HCT116 (cell line): ENCODE measurements around the gene FGF18. TPM values are rescaled to one million over a fixed set of nuclear protein-coding genes. Genes with fewer than 3 reads are reported as not detected.
A peak's percentile ranks its signal among the peaks of the same experiment; 100 is the strongest.

Experiments
- ATAC-seq: fragments of 200-7000 bp; cut with Tn5 transposase; 2 replicates; pipeline ENCODE4 v1.9.1; 2020; ENCODE audit warnings: mild to moderate bottlenecking, moderate library complexity
- BruUV-seq: library from RNA; stranded (reverse); fragments of 400-500 nt; replicated peaks from 2 replicates; lab custom pipeline; 2021; lab: Mats Ljungman, UMichigan
- CTCF ChIA-PET: fragments of 300-600 bp; sonication (Branson Sonifier 250); formaldehyde crosslinking; loops from one replicate; lab custom pipeline; 2021; ENCODE audit warnings: antibody characterized with exemption; lab: Charles Lee
- POLR2A ChIA-PET: fragments of 300-600, 350-600 bp; sonication (Branson Sonifier 250); formaldehyde crosslinking; loops from one replicate; lab custom pipeline; 2021; ENCODE audit warnings: antibody characterized with exemption; lab: Charles Lee
- RAD21 ChIA-PET, 2 experiments: fragments of 300-600 bp; sonication (Branson Sonifier 250); formaldehyde crosslinking; loops; one replicate each; lab custom pipeline; 2023; ENCODE audit warnings: low total read pairs in 2 of 2; ENCODE audit not compliant: uncharacterized antibody in 2 of 2, unreplicated experiment in 2 of 2, low non-redundant PET in 1 of 2; lab: Charles Lee
- DNase-seq: peaks from one replicate; pipeline ENCODE4 v3.0.0-alpha.2; 2010; ENCODE audit warnings: low read depth, low spot score
- H2AFZ ChIP-seq: fragments of 200-600 bp; shearing (Covaris generic), sonication (generic); 2 replicates; pipeline ENCODE4 v1.6.1; 2017; ENCODE audit warnings: low read depth, mixed run types, mixed read lengths, antibody characterized with exemption, low read length; ENCODE audit not compliant: poor library complexity, severe bottlenecking
- H3K27ac ChIP-seq: 2 replicates; pipeline ENCODE4 v1.5.1; 2012; ENCODE audit warnings: low read depth, low read length
- H3K27me3 ChIP-seq: fragments of 200-600 bp; sonication (generic); 2 replicates; pipeline ENCODE4 v1.6.1; 2016; ENCODE audit warnings: mixed run types, low read length, mixed read lengths; ENCODE audit not compliant: insufficient read depth
- H3K36me3 ChIP-seq, 2 experiments: fragments of 200-500 bp in 1 of 2; fragments of 200-600 bp in 1 of 2; sonication (Bioruptor generic) in 1 of 2; sonication (generic) in 1 of 2; 2 replicates each; pipeline versions ENCODE4 v1.5.1 to v1.6.1; 2014 to 2016; ENCODE audit warnings: low read length in 2 of 2, inconsistent platforms in 1 of 2, mixed read lengths in 1 of 2, mixed run types in 1 of 2; ENCODE audit not compliant: insufficient read depth in 2 of 2, control insufficient read depth in 1 of 2
- H3K4me1 ChIP-seq, 2 experiments: fragments of 200-600 bp in 1 of 2; sonication (generic) in 1 of 2; 2 replicates each; pipeline versions ENCODE4 v1.5.1 to v1.6.1; 2012 to 2017; ENCODE audit warnings: low read length in 2 of 2, inconsistent platforms in 1 of 2, mild to moderate bottlenecking in 1 of 2, mixed read lengths in 1 of 2, mixed run types in 1 of 2, moderate library complexity in 1 of 2; ENCODE audit not compliant: insufficient read depth in 2 of 2, control insufficient read depth in 1 of 2
- H3K4me2 ChIP-seq: fragments of 200-600 bp; sonication (generic); 2 replicates; pipeline ENCODE4 v1.6.1; 2017; ENCODE audit warnings: mixed run types, low read length, mixed read lengths
- H3K4me3 ChIP-seq, 2 experiments: fragments of 200-600 bp in 1 of 2; sonication (generic) in 1 of 2; replicated peaks in 1 of 2; 2 replicates each; pipeline ENCODE4 v1.5.1; 2011 to 2016; ENCODE audit warnings: low read length in 2 of 2, control low read depth in 1 of 2, low read depth in 1 of 2, mild to moderate bottlenecking in 1 of 2, mixed read lengths in 1 of 2, mixed run types in 1 of 2
- H3K79me2 ChIP-seq: fragments of 200-600 bp; sonication (generic); 2 replicates; pipeline ENCODE4 v1.6.1; 2017; ENCODE audit warnings: mild to moderate bottlenecking, mixed run types, low read length, moderate library complexity, mixed read lengths; ENCODE audit not compliant: insufficient read depth
- H3K9ac ChIP-seq: fragments of 200-600 bp; sonication (generic); 2 replicates; pipeline ENCODE4 v1.6.1; 2016; ENCODE audit warnings: low read length, mixed read lengths
- H3K9me2 ChIP-seq: fragments of 200-600 bp; sonication (generic), shearing (Covaris generic); 2 replicates; pipeline ENCODE4 v1.6.1; 2017; ENCODE audit warnings: mixed run types, mild to moderate bottlenecking, moderate library complexity; ENCODE audit not compliant: insufficient read depth
- H3K9me3 ChIP-seq, 2 experiments: fragments of 200-500 bp in 1 of 2; fragments of 200-600 bp in 1 of 2; sonication (Bioruptor generic) in 1 of 2; sonication (generic) in 1 of 2; 2 replicates each; pipeline ENCODE4 v1.6.1; 2014 to 2017; ENCODE audit warnings: low read length in 2 of 2, mixed read lengths in 2 of 2, inconsistent platforms in 1 of 2, low read depth in 1 of 2, mild to moderate bottlenecking in 1 of 2, mixed run types in 1 of 2, moderate library complexity in 1 of 2; ENCODE audit not compliant: control insufficient read depth in 1 of 2, insufficient read depth in 1 of 2
- H4K20me1 ChIP-seq: fragments of 200-600 bp; sonication (generic), shearing (Covaris generic); 2 replicates; pipeline ENCODE4 v1.6.1; 2017; ENCODE audit warnings: mixed run types, mild to moderate bottlenecking, moderate library complexity; ENCODE audit not compliant: insufficient read depth
- CBX3 ChIP-seq: IDR thresholded peaks from 2 replicates; pipeline ENCODE4 v1.6.1; 2012; ENCODE audit warnings: low read depth
- CEBPB ChIP-seq: IDR thresholded peaks from 2 replicates; pipeline ENCODE4 v1.6.1; 2012; ENCODE audit warnings: low read depth
- CTCF ChIP-seq, 3 experiments: fragments of 200-600 bp in 1 of 3; sonication (generic) in 1 of 3; IDR thresholded peaks in 2 of 3; conservative IDR thresholded peaks in 1 of 3; 2 replicates each; pipeline ENCODE4 v1.5.1; 2012 to 2017; ENCODE audit warnings: low read depth in 2 of 3, low read length in 2 of 3, antibody characterized with exemption in 1 of 3, borderline replicate concordance in 1 of 3, control low read depth in 1 of 3, mild to moderate bottlenecking in 1 of 3, mixed read lengths in 1 of 3, mixed run types in 1 of 3, moderate library complexity in 1 of 3; ENCODE audit not compliant: insufficient read depth in 1 of 3
- EGR1 ChIP-seq: IDR thresholded peaks from 2 replicates; pipeline ENCODE4 v1.6.1; 2012; ENCODE audit warnings: low read depth
- EZH2 ChIP-seq: fragments of 200-600 bp; sonication (generic); IDR thresholded peaks from 2 replicates; pipeline ENCODE4 v1.6.1; 2017; ENCODE audit warnings: antibody characterized with exemption, mixed run types
- JUND ChIP-seq: IDR thresholded peaks from 2 replicates; pipeline ENCODE4 v1.6.1; 2012
- RAD21 ChIP-seq: IDR thresholded peaks from 2 replicates; pipeline ENCODE4 v1.6.1; 2012; ENCODE audit warnings: low read depth, mild to moderate bottlenecking
- SP1 ChIP-seq: IDR thresholded peaks from 2 replicates; pipeline ENCODE4 v1.6.1; 2012; ENCODE audit warnings: low read depth
- YY1 ChIP-seq: IDR thresholded peaks from 2 replicates; pipeline ENCODE4 v1.6.1; 2011; ENCODE audit warnings: low read length, low read depth, moderate library complexity, mild to moderate bottlenecking; ENCODE audit not compliant: insufficient replicate concordance; ENCODE audit errors: extremely low read depth
- ZFX ChIP-seq: fragments of 450-650 bp; IDR thresholded peaks from 2 replicates; pipeline ENCODE4 v1.6.1; 2017
- intact Hi-C: fragments of 100-400 bp; cut with micrococcal nuclease; formaldehyde crosslinking; loops from 2 replicates; pipeline ENCODE4 v1.10.0; 2022
- total RNA-seq: library from RNA; stranded (reverse); gene quantifications from one replicate; pipeline ENCODE4 v1.2.1, GENCODE V29; 2021; ENCODE audit not compliant: unreplicated experiment
- TF ChIP-seq, protein P1 (sequence below): IDR thresholded peaks from 2 replicates; pipeline ENCODE4 v1.6.1; 2012; ENCODE audit warnings: low read depth
- TF ChIP-seq, protein P2 (sequence below): IDR thresholded peaks from 2 replicates; pipeline ENCODE4 v1.6.1; 2012
- TF ChIP-seq, protein P3 (sequence below): IDR thresholded peaks from 2 replicates; pipeline ENCODE4 v1.6.1; 2012

The FGF18 gene
- total RNA-seq, 1 experiment from 2014 or later = 0.96 TPM

GRCh38 chr5:171484460-171484899 lies 65.0 kb downstream of the FGF18 start:
- no peak overlapping the region for H3K4me3 ChIP-seq
- H2AFZ ChIP-seq = peak overlapping the region; percentile 53
- H3K27ac ChIP-seq = no peak overlapping the region
- ATAC-seq (peak; percentile 92), DNase-seq (peak; percentile 10)
- no peaks in the 10 kb centered on the region for H3K9me3 ChIP-seq
- H3K79me2 ChIP-seq = no peaks in the 10 kb centered on the region
- H3K27me3 ChIP-seq = no peaks in the 10 kb centered on the region
- CTCF ChIA-PET = interaction anchor here (0.8 to 3.6 kb wide), 5 partner anchors 9 to 145 kb away, joined by 3 to 21 read pairs (median 4); no protein-coding TSS in a partner anchor
- no peaks in the 10 kb centered on the region for H3K9me2 ChIP-seq
- BruUV-seq = no TSS peak
- peaks cover 0 to 6% of the 10 kb centered on the region in 2 experiments; a peak in 1 of 4 replicates for H3K4me1 ChIP-seq
- intact Hi-C loops = loop anchor here (1.0 kb wide), 2 partner anchors 21 to 122 kb away; no protein-coding TSS in a partner anchor
- TF ChIP-seq CTCF (IDR thresholded peaks at IDR 0.05 in 2 of 3, conservative IDR thresholded peaks at IDR 0.05 in 1 of 3; ENCODE audit: borderline replicate concordance in 1 of 3, insufficient read depth in 1 of 3, low read depth in 2 of 3, low read length in 2 of 3) (peak; percentile 83 to 99 (median 88)), RAD21 (peak; percentile 77), CEBPB (no peak)
- no peak overlapping the region for H3K4me2 ChIP-seq
- H3K36me3 ChIP-seq = no peaks in the 10 kb centered on the region
- no peak overlapping the region for H3K9ac ChIP-seq
- POLR2A ChIA-PET = no interaction called here
- no peaks in the 10 kb centered on the region for H4K20me1 ChIP-seq
- RAD21 ChIA-PET = interaction anchor here in 1 of 2 experiments (1.3 kb wide), 1 partner anchor 122 kb away, joined by 5 read pairs; no protein-coding TSS in a partner anchor

DNA sequence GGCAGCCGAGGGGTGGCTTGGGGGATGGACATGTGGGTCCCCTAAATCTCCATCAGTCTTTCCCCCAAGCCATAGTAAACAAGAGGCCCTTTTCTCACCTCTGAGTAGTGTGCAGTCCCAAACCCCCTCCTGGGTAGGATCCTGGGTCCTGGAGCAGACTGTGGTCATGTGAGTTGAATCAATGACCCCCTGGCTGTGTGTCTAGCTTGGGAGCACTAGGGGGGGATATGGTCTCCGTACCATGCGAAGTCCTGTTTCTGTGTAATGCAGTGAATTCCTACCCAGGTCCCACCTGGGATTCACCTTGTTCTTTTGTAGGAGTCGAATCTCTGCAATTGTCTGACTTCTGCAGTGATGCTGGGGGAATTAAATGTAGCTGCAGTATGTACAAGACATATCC lies 66.2 kb downstream of the FGF18 start:
- Histone ChIP-seq H3K4me1 (peaks cover 0 to 6% of the 10 kb centered on the region in 2 experiments; a peak in 1 of 4 replicates), H4K20me1 (no peaks in the 10 kb centered on the region), H3K9me2 (no peaks in the 10 kb centered on the region), H3K9ac (no peak overlapping the region), H3K27ac (no peak overlapping the region), H3K4me2 (no peak overlapping the region), H3K9me3 (no peaks in the 10 kb centered on the region), H3K36me3 (no peaks in the 10 kb centered on the region), H3K27me3 (no peaks in the 10 kb centered on the region), H2AFZ (no peak overlapping the region), H3K4me3 (no peak overlapping the region), H3K79me2 (no peaks in the 10 kb centered on the region)
- ChIA-PET RAD21 (interaction anchor here in 1 of 2 experiments (1.3 kb wide), 1 partner anchor 121 kb away, joined by 5 read pairs; no protein-coding TSS in a partner anchor), POLR2A (no interaction called here), CTCF (no interaction called here)
- BruUV-seq = no TSS peak
- intact Hi-C loops = no loop called here
- ATAC-seq = no peak
- DNase-seq = no peak
- TF ChIP-seq, protein P1, sequence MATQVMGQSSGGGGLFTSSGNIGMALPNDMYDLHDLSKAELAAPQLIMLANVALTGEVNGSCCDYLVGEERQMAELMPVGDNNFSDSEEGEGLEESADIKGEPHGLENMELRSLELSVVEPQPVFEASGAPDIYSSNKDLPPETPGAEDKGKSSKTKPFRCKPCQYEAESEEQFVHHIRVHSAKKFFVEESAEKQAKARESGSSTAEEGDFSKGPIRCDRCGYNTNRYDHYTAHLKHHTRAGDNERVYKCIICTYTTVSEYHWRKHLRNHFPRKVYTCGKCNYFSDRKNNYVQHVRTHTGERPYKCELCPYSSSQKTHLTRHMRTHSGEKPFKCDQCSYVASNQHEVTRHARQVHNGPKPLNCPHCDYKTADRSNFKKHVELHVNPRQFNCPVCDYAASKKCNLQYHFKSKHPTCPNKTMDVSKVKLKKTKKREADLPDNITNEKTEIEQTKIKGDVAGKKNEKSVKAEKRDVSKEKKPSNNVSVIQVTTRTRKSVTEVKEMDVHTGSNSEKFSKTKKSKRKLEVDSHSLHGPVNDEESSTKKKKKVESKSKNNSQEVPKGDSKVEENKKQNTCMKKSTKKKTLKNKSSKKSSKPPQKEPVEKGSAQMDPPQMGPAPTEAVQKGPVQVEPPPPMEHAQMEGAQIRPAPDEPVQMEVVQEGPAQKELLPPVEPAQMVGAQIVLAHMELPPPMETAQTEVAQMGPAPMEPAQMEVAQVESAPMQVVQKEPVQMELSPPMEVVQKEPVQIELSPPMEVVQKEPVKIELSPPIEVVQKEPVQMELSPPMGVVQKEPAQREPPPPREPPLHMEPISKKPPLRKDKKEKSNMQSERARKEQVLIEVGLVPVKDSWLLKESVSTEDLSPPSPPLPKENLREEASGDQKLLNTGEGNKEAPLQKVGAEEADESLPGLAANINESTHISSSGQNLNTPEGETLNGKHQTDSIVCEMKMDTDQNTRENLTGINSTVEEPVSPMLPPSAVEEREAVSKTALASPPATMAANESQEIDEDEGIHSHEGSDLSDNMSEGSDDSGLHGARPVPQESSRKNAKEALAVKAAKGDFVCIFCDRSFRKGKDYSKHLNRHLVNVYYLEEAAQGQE = no peak
- TF ChIP-seq EGR1 (no peak), SP1 (no peak), ZFX (no peak), CBX3 (no peak), JUND (no peak), EZH2 (no peak), YY1 (no peak)
- TF ChIP-seq, protein P2, sequence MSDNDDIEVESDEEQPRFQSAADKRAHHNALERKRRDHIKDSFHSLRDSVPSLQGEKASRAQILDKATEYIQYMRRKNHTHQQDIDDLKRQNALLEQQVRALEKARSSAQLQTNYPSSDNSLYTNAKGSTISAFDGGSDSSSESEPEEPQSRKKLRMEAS = no peak
- TF ChIP-seq, protein P3, sequence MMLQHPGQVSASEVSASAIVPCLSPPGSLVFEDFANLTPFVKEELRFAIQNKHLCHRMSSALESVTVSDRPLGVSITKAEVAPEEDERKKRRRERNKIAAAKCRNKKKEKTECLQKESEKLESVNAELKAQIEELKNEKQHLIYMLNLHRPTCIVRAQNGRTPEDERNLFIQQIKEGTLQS = no peak
